Hematopoietic multipotent progenitor cell treated with erythropoietin and hydrocortisone succinate and interleukin-3 and kit ligand, for 17 days (in vitro differentiated cells): ENCODE measurements around the gene CD34.

ENCODE experiments used
- DNase-seq: peaks from one replicate; pipeline ENCODE4 v3.0.0-alpha.2; 2015; ENCODE audit warnings: low spot score

The CD34 gene

GRCh38 chr1:207853372-207853757 lies 57.6 kb downstream of the CD34 start:
- no peak for DNase-seq

- no peak for DNase-seq
Observed at GRCh38 chr1:207852576-207853371, 58.2 kb downstream of the CD34 start.

GRCh38 chr1:207851696-207852095 lies 59.2 kb downstream of the CD34 start:
- no peak for DNase-seq

- DNase-seq: no peak
Observed at GRCh38 chr1:207850621-207851407, 60.1 kb downstream of the CD34 start.

- no peak for DNase-seq
Observed at GRCh38 chr1:207849646-207850045, 61.3 kb downstream of the CD34 start.

GRCh38 chr1:207849016-207849415 lies 61.9 kb downstream of the CD34 start:
- no peak for DNase-seq

GRCh38 chr1:207848234-207848633 lies 62.7 kb downstream of the CD34 start:
- no peak for DNase-seq

GRCh38 chr1:207847116-207847515 lies 63.8 kb downstream of the CD34 start:
- no peak for DNase-seq

GRCh38 chr1:207845109-207845508 lies 65.8 kb downstream of the CD34 start:
- DNase-seq: no peak

- no peak for DNase-seq
Observed at GRCh38 chr1:207844371-207844770, 66.6 kb downstream of the CD34 start.

GRCh38 chr1:207842506-207842905 lies 68.4 kb downstream of the CD34 start:
- DNase-seq: no peak

GRCh38 chr1:207841901-207842300 lies 69.0 kb downstream of the CD34 start:
- no peak for DNase-seq

- no peak for DNase-seq
Observed at GRCh38 chr1:207841293-207841692, 69.6 kb downstream of the CD34 start.

- no peak for DNase-seq
Observed at GRCh38 chr1:207840380-207840779, 70.5 kb downstream of the CD34 start.

GRCh38 chr1:207839083-207839413 lies 71.9 kb downstream of the CD34 start:
- no peak for DNase-seq

GRCh38 chr1:207838156-207839082 lies 72.5 kb downstream of the CD34 start:
- DNase-seq: no peak

- no peak for DNase-seq
Observed at GRCh38 chr1:207837673-207838072, 73.3 kb downstream of the CD34 start.

GRCh38 chr1:207836591-207837347 lies 74.2 kb downstream of the CD34 start:
- no peak for DNase-seq

GRCh38 chr1:207835958-207836357 lies 75.0 kb downstream of the CD34 start:
- no peak for DNase-seq

- DNase-seq: no peak
Observed at GRCh38 chr1:207833956-207834660, 76.8 kb downstream of the CD34 start.

- DNase-seq: no peak
Observed at GRCh38 chr1:207833381-207833780, 77.5 kb downstream of the CD34 start.
